IMR-90 (cell line): ENCODE data around the gene DEGS2. TPM values are rescaled to one million over a fixed set of nuclear protein-coding genes. Genes with fewer than 3 reads are reported as not detected.

ENCODE experiments used
- ATAC-seq: fragments of 200-7000 bp; cut with Tn5 transposase; 2 replicates; pipeline ENCODE4 v1.9.1; 2020; ENCODE audit warnings: low read depth, mild to moderate bottlenecking, moderate library complexity
- BruUV-seq: library from RNA; stranded (reverse); fragments of 400-500 nt; replicated peaks from 2 replicates; lab custom pipeline; 2021; lab: Mats Ljungman, UMichigan
- CTCF ChIA-PET: fragments of 300-600 bp; formaldehyde crosslinking; extraction: SDS; loops from one replicate; lab custom pipeline; 2021; ENCODE audit warnings: antibody characterized with exemption; lab: Yijun Ruan, JAX
- POLR2A ChIA-PET: fragments of 300-600 bp; sonication (Branson Sonifier 250); formaldehyde crosslinking; loops from one replicate; lab custom pipeline; 2022; ENCODE audit warnings: antibody characterized with exemption; ENCODE audit not compliant: unreplicated experiment; lab: Charles Lee
- DNase-seq: peaks from one replicate; pipeline ENCODE4 v3.0.0; 2013
- H2AFZ ChIP-seq: replicated peaks from 2 replicates; pipeline ENCODE3; 2013; ENCODE audit warnings: low read length, mild to moderate bottlenecking; ENCODE audit not compliant: poor library complexity
- H2AK5ac ChIP-seq: 2 replicates; pipeline ENCODE4 v1.6.1; 2013; ENCODE audit warnings: low read depth, low read length, inconsistent platforms
- H2AK9ac ChIP-seq: replicated peaks from 2 replicates; pipeline ENCODE3; 2013; ENCODE audit warnings: mild to moderate bottlenecking, low read depth, low read length, moderate library complexity; ENCODE audit not compliant: poor library complexity
- H2BK120ac ChIP-seq: 2 replicates; pipeline ENCODE4 v1.6.1; 2013; ENCODE audit warnings: low read depth, low read length, inconsistent platforms
- H2BK15ac ChIP-seq: 3 replicates; pipeline ENCODE4 v1.6.1; 2013; ENCODE audit warnings: low read depth, low read length, inconsistent platforms
- H2BK20ac ChIP-seq: 2 replicates; pipeline ENCODE4 v1.6.1; 2013; ENCODE audit warnings: low read depth, mild to moderate bottlenecking, inconsistent platforms, low read length, moderate library complexity
- H2BK5ac ChIP-seq: 2 replicates; pipeline ENCODE4 v1.6.1; 2013; ENCODE audit warnings: mild to moderate bottlenecking, low read depth, low read length, inconsistent platforms; ENCODE audit not compliant: poor library complexity, severe bottlenecking
- H3K14ac ChIP-seq: replicated peaks from 2 replicates; pipeline ENCODE4 v1.6.1; 2013; ENCODE audit warnings: low read depth, low read length, inconsistent platforms
- H3K18ac ChIP-seq: 2 replicates; pipeline ENCODE4 v1.6.1; 2013; ENCODE audit warnings: low read depth, low read length, control low read depth
- H3K23ac ChIP-seq: 2 replicates; pipeline ENCODE4 v1.6.1; 2013; ENCODE audit warnings: low read depth, low read length, inconsistent platforms
- H3K27ac ChIP-seq: 2 replicates; pipeline ENCODE4 v1.5.1; 2013; ENCODE audit warnings: mild to moderate bottlenecking, control low read depth, low read length; ENCODE audit not compliant: insufficient read depth
- H3K27me3 ChIP-seq: 2 replicates; pipeline ENCODE4 v1.6.1; 2013; ENCODE audit warnings: low read length; ENCODE audit not compliant: control insufficient read depth, insufficient read depth
- H3K36me3 ChIP-seq: 2 replicates; pipeline ENCODE4 v1.6.1; 2013; ENCODE audit warnings: low read length, mixed read lengths; ENCODE audit not compliant: control insufficient read depth, insufficient read depth
- H3K4ac ChIP-seq: 2 replicates; pipeline ENCODE4 v1.6.1; 2013; ENCODE audit warnings: low read depth, low read length, inconsistent platforms
- H3K4me1 ChIP-seq: 2 replicates; pipeline ENCODE4 v1.6.1; 2013; ENCODE audit warnings: low read length, mixed read lengths; ENCODE audit not compliant: control insufficient read depth, insufficient read depth
- H3K4me2 ChIP-seq: 2 replicates; pipeline ENCODE4 v1.6.1; 2013; ENCODE audit warnings: low read depth, mild to moderate bottlenecking, control low read depth, low read length, moderate library complexity
- H3K4me3 ChIP-seq: 2 replicates; pipeline ENCODE4 v1.5.1; 2013; ENCODE audit warnings: low read depth, mild to moderate bottlenecking, control low read depth, low read length, moderate library complexity; ENCODE audit not compliant: insufficient read depth
- H3K56ac ChIP-seq: 2 replicates; pipeline ENCODE4 v1.6.1; 2013; ENCODE audit warnings: low read length, inconsistent platforms; ENCODE audit not compliant: insufficient read depth; ENCODE audit errors: extremely low read depth
- H3K79me1 ChIP-seq, 2 experiments: 2 replicates each; pipeline ENCODE4 v1.6.1; 2013; ENCODE audit warnings: low read length in 2 of 2, inconsistent platforms in 1 of 2, low read depth in 1 of 2
- H3K9ac ChIP-seq: 2 replicates; pipeline ENCODE4 v1.6.1; 2013; ENCODE audit warnings: low read depth, low read length, control low read depth
- H3K9me1 ChIP-seq: 2 replicates; pipeline ENCODE4 v1.6.1; 2013; ENCODE audit warnings: low read length, inconsistent platforms; ENCODE audit not compliant: insufficient read depth
- H3K9me3 ChIP-seq: 2 replicates; pipeline ENCODE4 v1.6.1; 2013; ENCODE audit warnings: low read length; ENCODE audit not compliant: control insufficient read depth, insufficient read depth
- H4K20me1 ChIP-seq: 2 replicates; pipeline ENCODE4 v1.6.1; 2013; ENCODE audit warnings: low read length, inconsistent platforms; ENCODE audit not compliant: insufficient read depth
- H4K5ac ChIP-seq: 2 replicates; pipeline ENCODE4 v1.6.1; 2013; ENCODE audit warnings: mild to moderate bottlenecking, low read depth, low read length, control low read depth
- H4K8ac ChIP-seq, 2 experiments: 2 replicates each; pipeline ENCODE4 v1.6.1; 2013; ENCODE audit warnings: low read depth in 2 of 2, low read length in 2 of 2, control low read depth in 1 of 2, inconsistent platforms in 1 of 2
- H4K91ac ChIP-seq: 2 replicates; pipeline ENCODE4 v1.6.1; 2013; ENCODE audit warnings: low read depth, low read length, inconsistent platforms; ENCODE audit not compliant: insufficient read depth
- CEBPB ChIP-seq: IDR thresholded peaks from 2 replicates; pipeline ENCODE4 v1.6.1; 2012; ENCODE audit warnings: low read depth, low read length, improper control_type of control experiment
- CHD1 ChIP-seq: IDR thresholded peaks from 2 replicates; pipeline ENCODE4 v1.6.1; 2012; ENCODE audit warnings: low read depth, low read length, improper control_type of control experiment
- MAFK ChIP-seq: IDR thresholded peaks from 2 replicates; pipeline ENCODE4 v1.6.1; 2012; ENCODE audit warnings: low read depth, low read length, improper control_type of control experiment
- MAZ ChIP-seq: IDR thresholded peaks from 2 replicates; pipeline ENCODE4 v1.6.1; 2012; ENCODE audit warnings: low read depth, mild to moderate bottlenecking, low read length, improper control_type of control experiment, moderate library complexity, borderline replicate concordance
- MXI1 ChIP-seq: IDR thresholded peaks from 2 replicates; pipeline ENCODE4 v1.6.1; 2012; ENCODE audit warnings: low read depth, mild to moderate bottlenecking, low read length, moderate library complexity, borderline replicate concordance
- POLR2A ChIP-seq: IDR thresholded peaks from 2 replicates; pipeline ENCODE4 v1.6.1; 2012; ENCODE audit warnings: mild to moderate bottlenecking, low read depth, low read length
- RAD21 ChIP-seq: IDR thresholded peaks from 2 replicates; pipeline ENCODE4 v1.6.1; 2012; ENCODE audit warnings: low read length, improper control_type of control experiment
- RCOR1 ChIP-seq: IDR thresholded peaks from 2 replicates; pipeline ENCODE4 v1.6.1; 2012; ENCODE audit warnings: mild to moderate bottlenecking, low read length, improper control_type of control experiment; ENCODE audit not compliant: insufficient replicate concordance
- RFX5 ChIP-seq: IDR thresholded peaks from 2 replicates; pipeline ENCODE4 v1.8.0; 2012; ENCODE audit warnings: low read depth, mild to moderate bottlenecking, low read length, moderate library complexity
- SMC3 ChIP-seq: fragments of 150-350 bp; IDR thresholded peaks from 2 replicates; pipeline ENCODE4 v1.6.1; 2016; ENCODE audit warnings: low read depth, mild to moderate bottlenecking, antibody characterized with exemption, low read length, moderate library complexity
- USF2 ChIP-seq: fragments of 150-350 bp; IDR thresholded peaks from 2 replicates; pipeline ENCODE4 v1.6.1; 2017; ENCODE audit warnings: mild to moderate bottlenecking, antibody characterized with exemption, low read length, low read depth
- WGBS, 2 experiments: methylation state at CpG; one replicate each; pipeline versions ENCODE4 v1.1.5 to v1.1.7; 2013; ENCODE audit warnings: missing lambda C conversion rate in 2 of 2; ENCODE audit not compliant: insufficient read length in 1 of 2; ENCODE audit errors: extremely low coverage in 2 of 2; 5-methylcytosine and 5-hydroxymethylcytosine counted together
- dilution Hi-C: fragments of 300-500 bp; cut with HindIII; formaldehyde crosslinking; loops from one replicate; pipeline ENCODE4 v1.14.3; 2018; ENCODE audit warnings: low sequenced_read_pairs; ENCODE audit not compliant: unreplicated experiment
- in situ Hi-C: fragments of 300-500 bp; cut with MboI; formaldehyde crosslinking; loops from 3 replicates; pipeline ENCODE4 v1.14.3; 2019; ENCODE audit warnings: low sequenced_read_pairs, inconsistent platforms, mixed read lengths
- intact Hi-C: fragments of 100-400 bp; cut with micrococcal nuclease; formaldehyde crosslinking; loops from 2 replicates; pipeline ENCODE4 v1.10.0; 2022
- polyA plus RNA-seq, 3 experiments: library from polyadenylated mRNA; depleted of rRNA; stranded (reverse); fragments of >200 nt; gene quantifications; 2 replicates each; pipeline ENCODE4 v1.2.3, GENCODE V29; 2012; ENCODE audit warnings: low replicate concordance in 1 of 3
- total RNA-seq: library from RNA; depleted of rRNA; stranded (reverse); fragments of >200 nt; gene quantifications from 2 replicates; pipeline ENCODE4 v1.2.3, GENCODE V29; 2012

DEGS2 gene
- total and polyA plus RNA-seq, 2 of the 4 experiments (the other 2 are of a cell fraction), result not detected

GRCh38 chr14:100147181-100147631, 12.2 kb downstream of the DEGS2 start:
- Histone ChIP-seq H3K9me1 (no peaks in the 10 kb centered on the region), H3K18ac (no peak overlapping the region), H2AFZ (no peak overlapping the region), H2BK15ac (no peak overlapping the region), H3K4me2 (no peak overlapping the region), H3K4ac (no peak overlapping the region), H4K8ac (no peak overlapping the region), H2AK9ac (no peak overlapping the region), H3K14ac (no peak overlapping the region), H3K36me3 (peaks cover 4% of the 10 kb centered on the region; the same call in 1 of the 2 replicates), H3K9me3 (no peaks in the 10 kb centered on the region), H2BK20ac (no peak overlapping the region), H3K27ac (no peak overlapping the region), H3K56ac (no peak overlapping the region), H4K91ac (no peak overlapping the region), H4K5ac (no peak overlapping the region), H3K4me3 (no peak overlapping the region), H3K79me1 (no peaks in the 10 kb centered on the region), H3K9ac (no peak overlapping the region), H2AK5ac (no peak overlapping the region), H4K20me1 (no peaks in the 10 kb centered on the region), H3K23ac (no peak overlapping the region), H2BK5ac (no peak overlapping the region), H3K27me3 (no peaks in the 10 kb centered on the region; the same call in 1 of the 2 replicates), H2BK120ac (no peak overlapping the region), H3K4me1 (no peaks in the 10 kb centered on the region)
- ChIA-PET POLR2A (no interaction called here), CTCF (no interaction called here)
- dilution Hi-C loops, result no loop called here
- in situ Hi-C loops, result no loop called here
- 82% methylated on average over 10 of the region's 20 CpGs; no CpG with 5 or more reads in 1 of the 2 experiments for WGBS, 2 experiments
- no TSS peak for BruUV-seq
- DNase-seq (no peak), ATAC-seq (no peak)
- intact Hi-C loops, result no loop called here
- TF ChIP-seq CEBPB (no peak), RFX5 (no peak), RAD21 (no peak), USF2 (no peak), MAZ (no peak), RCOR1 (no peak), SMC3 (no peak), CHD1 (no peak), MAFK (no peak), MXI1 (no peak), POLR2A (no peak)
